Endothelial cell of umbilical vein (primary cell): Measurements from ENCODE around the gene PEX5L.

Experiments
- EZH2 ChIP-seq: IDR thresholded peaks from 2 replicates; pipeline ENCODE4 v1.6.1; 2012; ENCODE audit warnings: borderline replicate concordance, low read depth, mild to moderate bottlenecking, moderate library complexity, low read length, inconsistent platforms; ENCODE audit not compliant: severe bottlenecking
- FOS ChIP-seq: IDR thresholded peaks from 2 replicates; pipeline ENCODE4 v1.6.1; 2011; ENCODE audit warnings: mild to moderate bottlenecking, low read length, moderate library complexity, borderline replicate concordance; ENCODE audit not compliant: insufficient read depth
- GATA2 ChIP-seq: IDR thresholded peaks from 2 replicates; pipeline ENCODE4 v1.7.0; 2011; ENCODE audit warnings: low read depth, mild to moderate bottlenecking, moderate library complexity, mixed read lengths, low read length; ENCODE audit not compliant: insufficient read length, insufficient read depth
- JUN ChIP-seq: IDR thresholded peaks from 2 replicates; pipeline ENCODE4 v1.6.1; 2011; ENCODE audit warnings: borderline replicate concordance, low read depth; ENCODE audit not compliant: insufficient read length, insufficient read depth
- MYC ChIP-seq: IDR thresholded peaks from one replicate; pipeline ENCODE4 v1.6.1; 2011; ENCODE audit warnings: mild to moderate bottlenecking, low read depth, low read length
- POLR2A ChIP-seq: IDR thresholded peaks from 2 replicates; pipeline ENCODE4 v1.6.1; 2012; ENCODE audit warnings: low read depth, mild to moderate bottlenecking, control low read depth, low read length
- POLR2AphosphoS5 ChIP-seq: IDR thresholded peaks from 2 replicates; pipeline ENCODE4 v1.6.1; 2012; ENCODE audit warnings: low read depth, mild to moderate bottlenecking, control low read depth, low read length, moderate library complexity; ENCODE audit not compliant: insufficient read depth
- TF ChIP-seq, protein P1 (sequence below), 2 donors: IDR thresholded peaks; 1 replicate in 1 of 2; 2 replicates in 1 of 2; pipeline ENCODE4 v1.5.1; 2011; ENCODE audit warnings: low read length in 2 of 2, mild to moderate bottlenecking in 2 of 2, moderate library complexity in 2 of 2, control low read depth in 1 of 2, inconsistent platforms in 1 of 2, low read depth in 1 of 2; ENCODE audit not compliant: insufficient read depth in 1 of 2; ENCODE audit errors: extremely low read depth in 1 of 2
- TF ChIP-seq, protein P2 (sequence below): IDR thresholded peaks from 2 replicates; pipeline ENCODE4 v1.6.1; 2011; ENCODE audit not compliant: insufficient read depth, insufficient read length

DNA sequence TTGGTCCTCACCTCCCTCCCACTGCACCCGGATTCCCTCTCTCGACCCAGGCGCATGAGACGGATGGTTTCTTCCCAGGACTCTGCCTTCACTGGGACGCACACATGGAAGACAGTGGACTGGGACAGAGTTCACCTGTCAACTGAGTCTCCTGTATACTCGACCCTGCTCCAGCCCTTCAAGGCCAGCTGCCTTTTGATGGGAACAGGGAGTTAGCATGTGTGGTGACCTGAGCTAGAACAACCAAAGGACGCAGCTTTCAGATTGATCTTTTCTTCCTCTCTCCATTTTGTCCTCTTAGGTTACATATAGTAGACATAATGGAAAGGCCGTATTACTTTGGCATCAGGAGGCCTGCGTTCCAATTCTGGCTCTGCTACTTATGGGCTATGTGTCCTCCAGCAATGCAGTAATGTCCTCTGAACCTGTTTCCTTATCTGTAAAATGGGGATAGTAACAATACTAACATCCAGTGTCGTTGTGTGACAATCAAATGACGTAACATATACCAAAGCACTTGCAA is 94.1 kb downstream of the PEX5L start:
- TF ChIP-seq, protein P1, sequence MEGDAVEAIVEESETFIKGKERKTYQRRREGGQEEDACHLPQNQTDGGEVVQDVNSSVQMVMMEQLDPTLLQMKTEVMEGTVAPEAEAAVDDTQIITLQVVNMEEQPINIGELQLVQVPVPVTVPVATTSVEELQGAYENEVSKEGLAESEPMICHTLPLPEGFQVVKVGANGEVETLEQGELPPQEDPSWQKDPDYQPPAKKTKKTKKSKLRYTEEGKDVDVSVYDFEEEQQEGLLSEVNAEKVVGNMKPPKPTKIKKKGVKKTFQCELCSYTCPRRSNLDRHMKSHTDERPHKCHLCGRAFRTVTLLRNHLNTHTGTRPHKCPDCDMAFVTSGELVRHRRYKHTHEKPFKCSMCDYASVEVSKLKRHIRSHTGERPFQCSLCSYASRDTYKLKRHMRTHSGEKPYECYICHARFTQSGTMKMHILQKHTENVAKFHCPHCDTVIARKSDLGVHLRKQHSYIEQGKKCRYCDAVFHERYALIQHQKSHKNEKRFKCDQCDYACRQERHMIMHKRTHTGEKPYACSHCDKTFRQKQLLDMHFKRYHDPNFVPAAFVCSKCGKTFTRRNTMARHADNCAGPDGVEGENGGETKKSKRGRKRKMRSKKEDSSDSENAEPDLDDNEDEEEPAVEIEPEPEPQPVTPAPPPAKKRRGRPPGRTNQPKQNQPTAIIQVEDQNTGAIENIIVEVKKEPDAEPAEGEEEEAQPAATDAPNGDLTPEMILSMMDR (IDR thresholded peaks at IDR 0.05; ENCODE audit: extremely low read depth in 1 of 2, insufficient read depth in 1 of 2, low read depth in 1 of 2, low read length in 2 of 2), result no peak
- TF ChIP-seq MYC (no peak), EZH2 (no peak), JUN (no peak), POLR2A (no peak), POLR2AphosphoS5 (no peak), GATA2 (no peak), FOS (no peak)
- TF ChIP-seq, protein P2, sequence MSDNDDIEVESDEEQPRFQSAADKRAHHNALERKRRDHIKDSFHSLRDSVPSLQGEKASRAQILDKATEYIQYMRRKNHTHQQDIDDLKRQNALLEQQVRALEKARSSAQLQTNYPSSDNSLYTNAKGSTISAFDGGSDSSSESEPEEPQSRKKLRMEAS, result no peak
